ENCODE results near the gene FKBP14. TPM values are rescaled to one million over a fixed set of nuclear protein-coding genes. Genes with fewer than 3 reads are reported as not detected.

The FKBP14 gene
- total RNA-seq, 1 experiment from 2014 or later: 11.5 TPM

GRCh38 chr7:29988424-29989256 is 37.9 kb downstream of the FKBP14 start:
- Histone ChIP-seq H4K5ac (ENCODE audit: insufficient read length, low read depth, low read length) (no peak overlapping the region), H3K9me3 (ENCODE audit: control insufficient read depth, low read depth, low read length) (no peaks in the 10 kb centered on the region), H2BK20ac (ENCODE audit: low read depth, low read length, poor library complexity, severe bottlenecking) (no peak overlapping the region), H3K4me1 (ENCODE audit: insufficient read depth, low read length) (peaks cover 5% of the 10 kb centered on the region; the same call in 1 of the 2 replicates), H4K8ac (replicated peaks; ENCODE audit: insufficient read length, low read depth, low read length) (no peak overlapping the region), H2BK12ac (ENCODE audit: insufficient read length, low read depth, low read length) (no peak overlapping the region), H2AFZ (ENCODE audit: low read length) (no peak overlapping the region), H3T11ph (ENCODE audit: low read length) (no peak overlapping the region), H3K4ac (ENCODE audit: low read depth, low read length) (no peak overlapping the region), H2BK15ac (ENCODE audit: low read depth, low read length) (no peak overlapping the region), H3K27ac (ENCODE audit: insufficient read length, low read depth, low read length) (no peak overlapping the region), H2BK120ac (ENCODE audit: low read depth, low read length, poor library complexity, severe bottlenecking) (no peak overlapping the region), H3K4me2 (ENCODE audit: insufficient read depth, insufficient read length, low read length) (peak overlapping the region; percentile 59), H4K91ac (ENCODE audit: insufficient read length, low read depth, low read length) (no peak overlapping the region), H3K23me2 (ENCODE audit: insufficient read length, low read depth, low read length, poor library complexity, severe bottlenecking) (peaks cover 8% of the 10 kb centered on the region), H3K23ac (ENCODE audit: insufficient read length, low read depth, low read length) (no peak overlapping the region), H3K27me3 (ENCODE audit: insufficient read depth, low read length) (no peaks in the 10 kb centered on the region), H3K14ac (ENCODE audit: insufficient read depth, low read length) (peak overlapping the region; percentile 96), H3K56ac (ENCODE audit: insufficient read length, low read depth, low read length) (no peak overlapping the region), H2AK5ac (ENCODE audit: insufficient read length, low read length) (no peak overlapping the region), H3K79me2 (ENCODE audit: insufficient read depth, low read length) (peaks cover 16% of the 10 kb centered on the region; the same call in 1 of the 2 replicates), H3K79me1 (ENCODE audit: insufficient read depth, low read depth, low read length, poor library complexity, severe bottlenecking) (peaks cover 3% of the 10 kb centered on the region), H4K20me1 (ENCODE audit: control insufficient read depth, insufficient read depth, insufficient read length) (no peaks in the 10 kb centered on the region), H3K9ac (ENCODE audit: extremely low read depth, insufficient read length, low read length) (peak overlapping the region; percentile 82), H3K18ac (ENCODE audit: insufficient read length, low read depth, low read length) (peak overlapping the region; percentile 81), H2BK5ac (ENCODE audit: insufficient read length, low read length) (no peak overlapping the region)
- no peak for TF ChIP-seq CTCF (conservative IDR thresholded peaks at IDR 0.05)
- peaks cover 10 to 12% of the 10 kb centered on the region in 2 experiments; a peak in 4 of 5 replicates for H3K9me3 Mint-ChIP-seq
- peaks cover 0 to 16% (median 0%) of the 10 kb centered on the region in 3 experiments for H3K36me3 Mint-ChIP-seq (ENCODE audit: insufficient read depth in 1 of 3, low read depth in 3 of 3)
- peak; percentile 68 for DNase-seq
- H3K27ac Mint-ChIP-seq: peak overlapping the region in 2 of 3 experiments; percentile 60 to 98; a peak in 2 of 7 replicates
- H3K27me3 Mint-ChIP-seq (ENCODE audit: low read depth): peaks cover 6% of the 10 kb centered on the region; the same call in 1 of the 2 replicates
- WGBS (ENCODE audit: extremely low coverage, insufficient read length, low lambda C conversion rate): no CpG with 5 or more reads among the region's 75 CpGs
- peaks cover 16 to 17% of the 10 kb centered on the region in 2 experiments for H3K4me1 Mint-ChIP-seq
- H3K4me3 Mint-ChIP-seq: peak overlapping the region; percentile 91

Measured in H9 (cell line).